WTC11 (cell line): ENCODE data around the gene IFT27.

ENCODE experiments used
- CTCF ChIP-seq: fragments of 200-600 bp; IDR thresholded peaks from 2 replicates; pipeline ENCODE4 v1.8.0; 2022; ENCODE audit warnings: antibody characterized with exemption
- FOXP1 ChIP-seq: sonication (generic); formaldehyde crosslinking; IDR thresholded peaks from 2 replicates; pipeline ENCODE4 v1.8.0; 2022; ENCODE audit warnings: missing genetic modification reagents, mild to moderate bottlenecking, moderate library complexity, borderline replicate concordance
- SMAD3 ChIP-seq: sonication (generic); formaldehyde crosslinking; IDR thresholded peaks from 2 replicates; pipeline ENCODE4 v1.8.0; 2022; ENCODE audit warnings: missing genetic modification reagents, mild to moderate bottlenecking, borderline replicate concordance

- no peak for TF ChIP-seq CTCF
- TF ChIP-seq SMAD3 (CRISPR knock-in tag) = no peak
- TF ChIP-seq FOXP1 (CRISPR knock-in tag) = no peak
These were observed 20.6 kb downstream of the IFT27 start for GRCh38 chr22:36755316-36755715.
